IPS-20b (cell line): ENCODE measurements around the gene ENAM.

Experiments used
- H3K27ac ChIP-seq: one replicate; pipeline ENCODE4 v1.5.1; 2013; ENCODE audit warnings: low read length
- H3K27me3 ChIP-seq: 2 replicates; pipeline ENCODE4 v1.6.1; 2013; ENCODE audit warnings: mild to moderate bottlenecking, low read length, inconsistent platforms; ENCODE audit not compliant: insufficient read depth
- H3K36me3 ChIP-seq: 2 replicates; pipeline ENCODE4 v1.6.1; 2013; ENCODE audit warnings: low read depth, mild to moderate bottlenecking, inconsistent platforms, low read length, moderate library complexity; ENCODE audit not compliant: insufficient read depth
- H3K4me1 ChIP-seq: 2 replicates; pipeline ENCODE4 v1.6.1; 2013; ENCODE audit warnings: mild to moderate bottlenecking, control low read depth, inconsistent platforms, low read length, moderate library complexity; ENCODE audit not compliant: insufficient read depth
- H3K4me3 ChIP-seq: 2 replicates; pipeline ENCODE4 v1.5.1; 2013; ENCODE audit warnings: mild to moderate bottlenecking, low read length, inconsistent platforms
- H3K9ac ChIP-seq: 2 replicates; pipeline ENCODE4 v1.6.1; 2013; ENCODE audit warnings: low read depth, mild to moderate bottlenecking, inconsistent platforms, low read length, moderate library complexity
- H3K9me3 ChIP-seq: 2 replicates; pipeline ENCODE4 v1.6.1; 2013; ENCODE audit warnings: mild to moderate bottlenecking, low read depth, low read length, inconsistent platforms; ENCODE audit not compliant: insufficient read depth

ENAM gene, protein sequence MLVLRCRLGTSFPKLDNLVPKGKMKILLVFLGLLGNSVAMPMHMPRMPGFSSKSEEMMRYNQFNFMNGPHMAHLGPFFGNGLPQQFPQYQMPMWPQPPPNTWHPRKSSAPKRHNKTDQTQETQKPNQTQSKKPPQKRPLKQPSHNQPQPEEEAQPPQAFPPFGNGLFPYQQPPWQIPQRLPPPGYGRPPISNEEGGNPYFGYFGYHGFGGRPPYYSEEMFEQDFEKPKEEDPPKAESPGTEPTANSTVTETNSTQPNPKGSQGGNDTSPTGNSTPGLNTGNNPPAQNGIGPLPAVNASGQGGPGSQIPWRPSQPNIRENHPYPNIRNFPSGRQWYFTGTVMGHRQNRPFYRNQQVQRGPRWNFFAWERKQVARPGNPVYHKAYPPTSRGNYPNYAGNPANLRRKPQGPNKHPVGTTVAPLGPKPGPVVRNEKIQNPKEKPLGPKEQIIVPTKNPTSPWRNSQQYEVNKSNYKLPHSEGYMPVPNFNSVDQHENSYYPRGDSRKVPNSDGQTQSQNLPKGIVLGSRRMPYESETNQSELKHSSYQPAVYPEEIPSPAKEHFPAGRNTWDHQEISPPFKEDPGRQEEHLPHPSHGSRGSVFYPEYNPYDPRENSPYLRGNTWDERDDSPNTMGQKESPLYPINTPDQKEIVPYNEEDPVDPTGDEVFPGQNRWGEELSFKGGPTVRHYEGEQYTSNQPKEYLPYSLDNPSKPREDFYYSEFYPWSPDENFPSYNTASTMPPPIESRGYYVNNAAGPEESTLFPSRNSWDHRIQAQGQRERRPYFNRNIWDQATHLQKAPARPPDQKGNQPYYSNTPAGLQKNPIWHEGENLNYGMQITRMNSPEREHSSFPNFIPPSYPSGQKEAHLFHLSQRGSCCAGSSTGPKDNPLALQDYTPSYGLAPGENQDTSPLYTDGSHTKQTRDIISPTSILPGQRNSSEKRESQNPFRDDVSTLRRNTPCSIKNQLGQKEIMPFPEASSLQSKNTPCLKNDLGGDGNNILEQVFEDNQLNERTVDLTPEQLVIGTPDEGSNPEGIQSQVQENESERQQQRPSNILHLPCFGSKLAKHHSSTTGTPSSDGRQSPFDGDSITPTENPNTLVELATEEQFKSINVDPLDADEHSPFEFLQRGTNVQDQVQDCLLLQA

GRCh38 chr4:70628444-70628843 lies at the start of gene ENAM:
Gene ENAM, plus strand, starts transcription at chr4:70628744. Its CDS starts 757 bp downstream, at chr4:70629501.
- Histone ChIP-seq H3K4me1 (no peaks in the 10 kb centered on the region), H3K36me3 (no peaks in the 10 kb centered on the region), H3K4me3 (no peak within 1 kb of the TSS), H3K27me3 (no peaks in the 10 kb centered on the region), H3K27ac (no peak within 1 kb of the TSS), H3K9me3 (no peaks in the 10 kb centered on the region), H3K9ac (no peak within 1 kb of the TSS)

GRCh38 chr4:70581980-70582379 lies 46.6 kb upstream of the ENAM start:
- no peak overlapping the region for H3K4me3 ChIP-seq
- H3K9me3 ChIP-seq, result no peaks in the 10 kb centered on the region

GRCh38 chr4:70583952-70584834 lies 44.4 kb upstream of the ENAM start:
- H3K9ac ChIP-seq, result no peak overlapping the region
- no peak overlapping the region for H3K27ac ChIP-seq

More at GRCh38 chr4:70581980-70582379, 46.6 kb upstream of the ENAM start:
- no peaks in the 10 kb centered on the region for H3K36me3 ChIP-seq
- H3K27ac ChIP-seq, result no peak overlapping the region
- no peak overlapping the region for H3K9ac ChIP-seq
- no peaks in the 10 kb centered on the region for H3K4me1 ChIP-seq
- no peaks in the 10 kb centered on the region for H3K27me3 ChIP-seq

GRCh38 chr4:70586841-70587240 lies 41.7 kb upstream of the ENAM start:
- no peaks in the 10 kb centered on the region for H3K36me3 ChIP-seq

More at GRCh38 chr4:70583952-70584834, 44.4 kb upstream of the ENAM start:
- no peaks in the 10 kb centered on the region for H3K27me3 ChIP-seq
- no peak overlapping the region for H3K4me3 ChIP-seq
- H3K4me1 ChIP-seq, result no peaks in the 10 kb centered on the region
- H3K9me3 ChIP-seq, result no peaks in the 10 kb centered on the region
- no peaks in the 10 kb centered on the region for H3K36me3 ChIP-seq

DNA sequence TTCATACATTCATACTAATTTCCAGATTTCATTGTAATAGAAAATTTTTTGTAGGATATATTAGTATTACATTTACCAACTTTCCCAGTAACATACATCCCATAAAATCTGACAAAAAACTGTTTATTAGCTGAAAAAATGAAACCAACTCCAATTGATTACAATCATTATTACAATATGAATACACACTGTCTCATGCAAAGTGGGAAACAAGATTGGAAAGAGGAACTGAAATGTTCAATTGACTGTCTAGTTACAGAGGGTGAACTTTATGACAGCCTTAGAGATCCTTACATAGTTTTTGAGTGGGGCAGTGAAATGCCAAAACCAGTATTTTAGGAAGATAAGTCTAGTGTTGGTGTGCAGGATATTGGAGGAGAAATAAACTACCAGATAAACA lies 38.8 kb upstream of the ENAM start:
- H3K9ac ChIP-seq, result no peak overlapping the region
- no peak overlapping the region for H3K4me3 ChIP-seq
- no peaks in the 10 kb centered on the region for H3K36me3 ChIP-seq
- no peaks in the 10 kb centered on the region for H3K27me3 ChIP-seq
- H3K9me3 ChIP-seq, result no peaks in the 10 kb centered on the region
- H3K27ac ChIP-seq, result no peak overlapping the region
- no peaks in the 10 kb centered on the region for H3K4me1 ChIP-seq

More at GRCh38 chr4:70586841-70587240, 41.7 kb upstream of the ENAM start:
- no peaks in the 10 kb centered on the region for H3K4me1 ChIP-seq
- H3K9ac ChIP-seq, result no peak overlapping the region
- no peak overlapping the region for H3K4me3 ChIP-seq
- no peak overlapping the region for H3K27ac ChIP-seq
- no peaks in the 10 kb centered on the region for H3K27me3 ChIP-seq
- no peaks in the 10 kb centered on the region for H3K9me3 ChIP-seq

GRCh38 chr4:70591955-70592582 lies 36.5 kb upstream of the ENAM start, which contains the start of gene AMBN:
Gene AMBN, plus strand, starts transcription at chr4:70592256. Its CDS starts 103 bp downstream, at chr4:70592359.
- H3K9ac ChIP-seq, result no peak within 1 kb of the TSS
- no peaks in the 10 kb centered on the region for H3K27me3 ChIP-seq
- H3K4me1 ChIP-seq, result no peaks in the 10 kb centered on the region
- H3K4me3 ChIP-seq, result no peak within 1 kb of the TSS
- no peak within 1 kb of the TSS for H3K27ac ChIP-seq
- no peaks in the 10 kb centered on the region for H3K9me3 ChIP-seq
- no peaks in the 10 kb centered on the region for H3K36me3 ChIP-seq

DNA sequence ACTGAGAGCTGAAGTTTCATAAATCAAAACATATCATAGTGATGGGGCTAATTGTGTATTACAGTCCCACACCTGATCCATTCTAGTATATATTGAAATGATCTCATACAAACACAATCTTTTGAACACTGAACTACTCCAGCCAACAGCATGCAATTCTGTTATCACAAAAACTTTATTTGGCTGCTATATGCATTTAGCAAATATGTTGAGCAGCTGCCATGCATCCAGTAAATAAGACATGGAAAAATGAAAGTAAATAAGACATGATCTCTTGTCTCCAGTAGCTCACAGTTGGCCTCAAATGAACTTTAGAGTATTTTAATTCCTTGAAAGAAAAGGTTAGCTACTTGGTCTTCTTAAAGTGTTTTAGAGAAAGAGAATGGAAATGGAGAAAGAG lies 34.3 kb upstream of the ENAM start:
- H3K9ac ChIP-seq, result no peak overlapping the region
- H3K9me3 ChIP-seq, result no peaks in the 10 kb centered on the region
- no peak overlapping the region for H3K27ac ChIP-seq
- no peaks in the 10 kb centered on the region for H3K4me1 ChIP-seq
- no peaks in the 10 kb centered on the region for H3K27me3 ChIP-seq
- H3K4me3 ChIP-seq, result no peak overlapping the region
- no peaks in the 10 kb centered on the region for H3K36me3 ChIP-seq

- no peaks in the 10 kb centered on the region for H3K4me1 ChIP-seq
- H3K36me3 ChIP-seq, result no peaks in the 10 kb centered on the region
- no peak overlapping the region for H3K27ac ChIP-seq
- H3K27me3 ChIP-seq, result no peaks in the 10 kb centered on the region
- H3K9me3 ChIP-seq, result no peaks in the 10 kb centered on the region
- no peak overlapping the region for H3K9ac ChIP-seq
- H3K4me3 ChIP-seq, result no peak overlapping the region
These were observed 28.2 kb upstream of the ENAM start for GRCh38 chr4:70600305-70600704.

- no peaks in the 10 kb centered on the region for H3K9me3 ChIP-seq
- no peak overlapping the region for H3K4me3 ChIP-seq
- H3K36me3 ChIP-seq, result no peaks in the 10 kb centered on the region
These were observed 27.6 kb upstream of the ENAM start for GRCh38 chr4:70600977-70601376.

GRCh38 chr4:70601422-70602039 lies 27.0 kb upstream of the ENAM start:
- Histone ChIP-seq H3K4me1 (no peaks in the 10 kb centered on the region), H3K4me3 (no peak overlapping the region), H3K36me3 (no peaks in the 10 kb centered on the region), H3K27ac (no peak overlapping the region), H3K9ac (no peak overlapping the region), H3K27me3 (no peaks in the 10 kb centered on the region), H3K9me3 (no peaks in the 10 kb centered on the region)

More at GRCh38 chr4:70600977-70601376, 27.6 kb upstream of the ENAM start:
- Histone ChIP-seq H3K27me3 (no peaks in the 10 kb centered on the region), H3K4me1 (no peaks in the 10 kb centered on the region), H3K9ac (no peak overlapping the region), H3K27ac (no peak overlapping the region)
